ENCODE measurements around the gene C22orf39. TPM values are rescaled to one million over a fixed set of nuclear protein-coding genes. Genes with fewer than 3 reads are reported as not detected.

Gene C22orf39
- polyA plus RNA-seq, 1 donor, result 35.7 TPM

DNA sequence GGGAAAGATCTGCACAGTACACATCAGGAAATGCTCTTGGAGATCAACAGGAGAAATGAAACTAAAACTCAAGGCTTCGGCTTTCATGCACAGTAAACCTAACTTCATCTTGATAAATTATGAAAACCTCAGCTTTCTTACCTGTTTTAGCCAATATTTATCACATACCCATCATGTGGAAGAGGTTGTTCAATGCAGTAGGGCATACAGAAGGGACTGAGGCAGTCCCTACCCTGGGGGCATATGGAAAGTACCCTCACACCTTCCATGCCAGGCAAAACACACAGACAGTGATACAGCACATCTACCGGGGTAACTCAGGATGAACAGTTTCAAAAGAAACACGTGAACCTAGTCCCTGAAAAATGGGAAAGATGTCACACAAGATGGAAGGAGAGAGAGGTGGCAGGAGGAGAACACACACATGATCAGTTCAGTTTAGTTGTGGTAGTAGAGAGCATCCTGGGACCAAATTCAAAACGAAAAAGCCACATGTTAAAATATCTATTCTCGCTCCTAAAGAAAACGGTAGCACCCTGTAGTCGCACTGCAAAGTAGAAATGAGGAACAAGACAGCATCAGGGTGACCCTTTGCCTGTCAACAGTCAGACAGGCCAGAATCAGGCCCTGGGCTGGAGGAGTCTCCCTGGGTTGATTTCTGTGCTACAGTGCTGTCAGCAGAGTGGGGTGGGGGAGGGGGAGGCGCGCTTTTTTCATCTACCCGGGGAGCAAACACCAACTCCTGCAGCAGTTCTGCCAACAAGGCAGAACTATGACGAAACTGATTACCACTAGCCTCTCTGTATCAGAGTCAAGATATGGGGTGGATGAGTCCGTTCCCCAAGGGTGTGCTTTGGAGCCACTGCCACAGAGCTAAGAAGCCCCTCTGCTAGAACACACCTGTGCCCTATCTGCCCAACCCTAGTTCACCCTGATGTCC lies 17.3 kb downstream of the C22orf39 start:
- DNase-seq, result no peak

DNA sequence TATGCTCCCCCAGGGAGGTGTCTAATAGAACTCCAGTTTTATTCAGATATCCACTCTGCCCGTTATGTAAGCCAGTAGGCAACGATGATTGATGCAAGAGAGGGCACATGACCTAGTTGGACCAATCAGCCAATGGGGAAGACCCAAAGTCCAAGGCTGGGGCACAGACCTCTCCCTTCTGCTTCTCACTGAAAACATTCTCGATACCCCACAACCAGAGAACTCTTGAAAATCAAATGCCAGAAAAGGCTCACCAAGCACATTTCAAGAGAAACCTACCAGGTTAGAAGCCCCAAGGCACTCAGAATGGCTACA lies 23.4 kb downstream of the C22orf39 start:
- no peak for DNase-seq

DNA sequence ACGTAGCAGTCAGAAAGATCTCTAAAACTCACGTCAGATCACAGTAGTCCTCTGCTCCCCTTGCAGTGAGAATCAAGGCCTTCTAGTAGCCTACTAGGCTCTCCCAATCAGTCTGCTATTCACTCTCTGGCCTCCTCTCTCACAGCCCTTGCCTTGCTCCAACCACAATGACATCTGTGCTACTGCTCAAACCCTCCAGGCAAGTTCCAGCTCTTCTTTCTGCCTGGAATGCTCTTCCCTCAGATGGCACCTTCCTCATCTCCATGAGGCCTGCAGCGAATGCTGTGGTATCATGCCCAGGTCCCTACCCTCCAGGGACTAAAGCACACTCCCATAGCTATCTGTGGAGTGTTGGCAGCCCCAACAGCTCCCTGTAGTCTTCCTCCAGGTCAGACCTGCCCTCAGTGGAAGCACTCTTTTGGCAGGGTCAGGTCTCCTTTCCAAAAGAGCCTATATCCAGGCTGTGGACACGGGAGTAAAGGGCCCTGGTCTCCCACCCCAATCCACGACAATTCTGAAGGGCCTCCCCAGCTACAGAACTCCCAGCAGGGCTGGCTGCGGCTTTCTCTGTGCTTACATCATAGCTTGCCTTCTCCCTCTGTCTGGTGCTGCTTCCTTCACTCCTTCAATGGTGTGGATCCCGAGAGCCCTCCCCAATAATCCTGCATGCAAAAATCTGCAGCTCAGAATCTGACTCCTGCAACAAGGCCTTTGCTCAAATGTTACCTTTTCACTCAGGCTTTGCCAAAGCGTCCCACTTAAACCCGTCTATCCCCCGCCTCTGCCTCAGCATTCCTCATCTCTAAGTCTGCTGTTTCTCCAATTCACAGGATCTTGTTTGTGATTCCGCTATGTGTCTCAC lies 24.8 kb downstream of the C22orf39 start:
- no peak for DNase-seq

DNA sequence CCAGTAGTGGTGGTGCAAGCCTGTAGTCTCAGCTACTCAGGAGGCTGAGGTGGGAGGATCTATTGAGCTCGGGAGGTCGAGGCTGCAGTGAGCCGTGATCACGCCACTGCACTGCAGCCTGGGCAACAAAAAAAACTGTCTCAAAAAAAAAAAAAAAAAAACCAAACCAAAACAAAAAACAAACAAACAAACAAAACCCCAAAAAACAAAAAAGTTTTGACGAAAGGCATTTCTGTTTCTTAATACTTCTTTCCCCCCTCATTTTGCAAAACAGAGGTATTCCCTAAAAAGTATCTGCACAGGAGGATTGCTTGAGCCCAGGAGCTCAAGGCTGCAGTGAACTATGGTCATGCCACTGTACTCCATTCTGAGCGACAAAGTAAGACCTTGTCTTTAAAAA lies 27.2 kb downstream of the C22orf39 start:
- no peak for DNase-seq

DNA sequence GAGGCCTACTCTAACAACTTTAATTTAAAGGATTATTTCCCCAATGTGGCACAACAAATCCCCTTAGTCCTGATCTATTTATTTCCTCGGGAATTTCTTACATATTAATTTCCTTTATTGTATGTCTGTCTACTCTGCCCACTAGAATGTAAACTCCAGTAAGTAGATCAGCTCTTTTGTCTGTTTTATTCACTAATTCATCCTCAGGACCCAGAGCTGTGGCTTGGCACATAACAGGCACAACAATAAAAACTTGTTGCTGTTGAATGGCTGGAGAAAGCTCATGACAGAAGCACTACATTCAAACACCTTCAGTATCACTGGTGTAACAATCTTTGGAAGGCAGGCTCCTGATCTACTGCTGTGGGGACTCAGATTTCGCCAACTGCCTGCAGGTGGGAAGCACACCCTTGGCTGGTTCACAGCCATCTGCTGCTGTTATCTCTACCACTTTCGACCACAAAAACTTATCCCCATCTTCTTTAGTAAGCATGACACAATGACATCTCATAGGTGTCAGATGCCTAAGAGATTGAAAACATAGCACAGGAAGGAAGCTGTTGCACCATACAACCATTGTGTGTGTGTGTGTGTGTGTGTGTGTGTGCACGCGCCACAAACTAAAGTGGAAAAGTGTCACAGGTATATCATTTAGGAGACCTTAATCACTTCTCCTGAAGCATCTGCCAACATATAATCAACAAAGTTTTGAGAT lies 27.9 kb downstream of the C22orf39 start:
- DNase-seq, result no peak

DNA sequence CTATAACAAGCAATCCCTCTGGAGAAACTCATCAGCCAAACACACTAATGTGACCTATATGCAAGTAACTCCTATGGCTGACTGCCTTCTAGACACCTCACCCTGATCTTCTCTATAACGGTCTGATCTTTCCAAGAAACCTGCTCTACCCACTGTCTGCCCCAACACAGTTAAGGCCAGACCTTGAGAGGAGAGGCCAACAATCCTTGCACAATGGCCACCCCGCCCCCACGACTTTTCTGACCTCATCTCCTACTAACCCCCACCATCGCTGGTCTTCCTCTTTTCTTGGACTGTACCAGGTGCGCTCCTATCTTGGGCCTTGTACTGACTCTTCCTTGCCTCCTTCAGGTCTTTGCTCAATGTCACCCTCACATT lies 28.4 kb downstream of the C22orf39 start:
- no peak for DNase-seq

DNA sequence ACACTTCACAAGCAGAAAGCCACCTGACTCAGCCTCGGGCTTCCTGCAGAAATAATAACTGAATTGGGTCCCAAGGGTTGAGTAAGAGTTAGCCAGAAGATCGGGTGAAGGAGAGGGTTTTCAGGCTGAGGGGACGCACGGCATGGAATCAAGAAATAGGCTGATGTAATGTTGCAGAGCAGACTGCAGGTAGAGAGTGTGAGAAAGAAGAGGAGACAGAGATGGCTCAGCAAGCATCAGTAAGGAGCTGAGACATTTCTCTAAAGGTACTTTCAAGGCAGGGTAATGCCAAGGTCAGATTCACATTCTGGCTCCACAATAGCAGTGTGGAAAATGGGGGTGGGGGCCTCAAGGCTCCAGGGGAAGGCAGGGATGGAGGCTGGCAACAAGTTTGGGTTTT lies 34.6 kb downstream of the C22orf39 start:
- no peak for DNase-seq

DNA sequence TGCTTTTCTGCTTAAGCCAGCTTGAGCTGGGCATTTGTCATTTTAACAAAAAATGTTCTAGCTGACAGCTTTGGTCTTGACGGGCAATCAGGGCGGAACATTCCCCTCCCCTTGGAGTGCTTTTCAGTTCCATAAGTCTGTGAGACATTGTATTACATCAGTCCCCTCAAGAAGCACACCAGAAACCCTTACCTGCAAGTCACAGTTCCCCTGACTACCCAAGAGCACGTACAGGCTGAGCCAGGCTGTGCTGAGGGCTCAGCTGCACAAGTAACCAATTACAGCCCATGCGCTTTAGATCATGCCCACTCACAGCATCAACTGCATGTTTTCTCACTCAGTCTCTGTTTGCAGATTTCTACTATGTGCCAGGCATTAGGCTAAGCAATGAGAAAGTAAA lies 35.0 kb downstream of the C22orf39 start:
- DNase-seq, result no peak

DNA sequence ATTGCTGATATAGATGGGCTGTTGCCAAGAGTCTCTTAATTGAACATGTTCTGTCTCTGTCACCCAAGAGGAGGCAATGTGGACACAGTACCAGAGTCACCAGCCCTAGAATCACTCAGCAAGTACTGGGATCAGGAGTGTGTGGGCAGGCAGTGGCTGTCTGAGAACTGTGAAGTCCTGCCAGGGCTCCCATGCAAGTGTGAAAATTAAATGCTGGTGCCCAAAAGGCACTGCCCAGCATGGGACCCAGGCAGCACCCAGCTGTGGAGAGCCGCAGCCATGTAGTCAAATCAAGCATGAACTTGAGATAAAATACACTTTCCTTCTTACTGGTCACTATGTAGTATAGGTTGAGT lies 35.8 kb downstream of the C22orf39 start:
- no peak for DNase-seq

DNA sequence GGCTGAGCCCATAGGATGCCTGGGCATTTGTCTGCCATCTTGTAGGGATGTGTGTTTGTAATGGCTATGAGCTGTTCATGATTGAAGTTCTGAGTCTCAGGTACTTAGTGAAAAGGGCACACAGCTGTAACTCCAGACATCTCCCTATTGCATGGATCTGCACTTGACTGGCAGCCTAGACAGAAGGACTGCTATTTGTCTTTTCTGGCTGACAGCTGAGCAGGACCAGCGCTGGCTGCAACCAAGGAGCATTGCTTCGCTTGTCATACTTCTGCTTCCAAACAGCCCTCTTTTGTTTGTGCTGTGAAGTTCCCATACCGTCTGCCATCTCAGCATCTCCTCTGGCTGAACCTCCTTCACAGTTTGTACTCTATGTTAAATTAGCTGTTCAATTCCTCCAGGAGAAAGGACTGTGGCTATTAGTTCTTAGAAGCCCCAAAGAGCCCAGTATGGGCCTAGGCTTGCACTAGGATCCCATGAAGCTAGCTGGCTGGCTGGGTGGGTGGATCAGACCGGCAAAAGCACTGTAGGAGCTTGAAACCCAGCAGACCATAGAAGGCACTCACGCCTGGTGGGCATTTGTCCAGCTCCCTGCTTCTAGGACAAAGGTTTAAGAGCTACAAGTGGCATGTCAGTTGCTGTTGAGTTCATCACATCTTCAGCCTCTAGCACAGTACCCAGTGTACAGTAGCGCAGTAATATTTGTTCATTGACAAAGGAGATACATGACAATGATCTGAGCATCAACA lies 36.4 kb downstream of the C22orf39 start:
- DNase-seq, result no peak

DNA sequence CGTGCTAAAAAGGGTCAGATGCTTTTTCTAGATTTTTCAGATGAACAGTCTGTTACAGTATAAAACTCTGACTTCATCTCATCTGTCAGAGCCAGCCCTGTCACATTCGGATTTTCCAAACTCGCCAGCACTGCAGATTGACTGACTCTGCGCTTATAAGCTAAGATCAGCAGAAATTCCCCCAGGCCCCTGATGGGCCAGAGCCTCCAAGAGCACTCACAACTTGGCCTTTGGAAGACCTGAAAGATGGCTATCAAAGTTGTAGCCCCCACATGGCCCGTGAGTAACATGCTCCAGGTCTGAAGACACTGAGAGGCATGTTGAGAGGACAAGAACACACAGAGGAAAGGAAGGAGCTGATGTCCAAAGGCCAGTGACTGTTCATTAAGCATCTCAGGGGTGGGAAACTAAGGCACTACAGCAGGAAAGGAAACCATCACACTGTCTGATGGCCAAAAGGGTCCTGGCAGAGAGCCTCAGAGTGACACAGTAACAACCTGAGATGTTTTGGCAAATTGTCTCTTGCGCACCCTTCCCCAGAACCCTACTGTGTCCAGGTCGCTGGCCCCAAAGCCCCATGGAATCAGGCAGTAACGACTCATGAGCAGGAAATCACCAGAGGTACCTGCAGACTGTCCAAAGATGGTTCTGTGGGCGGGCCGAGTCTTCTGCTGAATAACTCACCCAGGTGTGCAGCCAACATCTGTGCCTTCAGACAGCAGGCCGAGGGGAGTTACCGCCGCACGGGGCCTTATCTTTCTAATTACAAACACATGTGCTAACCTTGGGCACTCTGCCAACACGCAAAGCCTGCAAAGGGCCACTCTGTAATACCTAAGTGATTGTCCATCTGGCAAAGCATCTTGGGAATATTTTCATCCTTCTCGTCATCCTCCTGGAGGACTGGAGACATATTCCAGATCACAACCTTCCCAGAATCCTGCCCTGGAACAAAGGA lies 39.6 kb downstream of the C22orf39 start:
- no peak for DNase-seq

DNA sequence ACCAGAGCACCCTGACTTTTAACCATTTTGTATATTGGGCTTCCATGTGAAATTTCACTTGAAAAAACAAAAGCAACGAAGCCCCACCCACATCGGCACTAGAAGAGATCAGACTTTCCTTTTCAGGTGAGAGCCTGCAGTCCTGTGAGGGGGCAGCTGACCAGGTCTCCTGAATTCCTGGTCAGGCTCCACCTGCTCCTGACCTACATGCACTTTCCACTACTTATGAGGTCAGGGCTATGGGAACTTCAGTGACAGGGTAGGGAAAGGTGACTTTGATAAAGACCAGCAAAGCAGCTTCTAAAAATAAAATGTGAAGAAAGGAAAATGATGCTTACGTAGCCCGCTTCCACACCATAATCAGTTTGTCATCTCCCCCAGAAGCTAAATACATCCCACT lies 40.7 kb downstream of the C22orf39 start:
- no peak for DNase-seq

DNA sequence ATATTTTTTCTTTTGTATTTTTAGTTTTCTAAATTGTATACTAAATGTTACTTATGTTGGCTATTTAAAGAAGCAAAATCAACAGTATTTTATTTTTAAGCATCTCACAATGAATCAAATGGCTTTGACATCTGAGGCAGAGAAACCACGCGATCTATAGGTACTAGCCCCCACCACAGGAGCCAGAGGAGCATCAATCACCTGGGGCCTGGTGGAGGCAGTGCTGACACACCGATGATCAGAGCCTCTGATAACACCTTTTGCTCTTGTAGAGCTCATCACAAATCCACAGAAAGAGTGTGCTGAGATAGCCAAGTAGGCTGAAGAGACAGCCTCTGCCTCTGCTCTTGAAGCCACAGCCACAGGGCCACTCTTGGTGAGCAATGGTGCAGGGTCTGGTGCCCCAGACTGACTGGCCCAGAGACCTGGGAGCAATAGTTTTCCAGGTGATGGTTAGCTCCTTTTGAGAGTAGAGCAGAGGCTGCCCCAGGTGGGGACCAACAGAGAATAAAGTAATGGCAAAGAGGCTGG lies 41.2 kb downstream of the C22orf39 start:
- DNase-seq, result no peak

DNA sequence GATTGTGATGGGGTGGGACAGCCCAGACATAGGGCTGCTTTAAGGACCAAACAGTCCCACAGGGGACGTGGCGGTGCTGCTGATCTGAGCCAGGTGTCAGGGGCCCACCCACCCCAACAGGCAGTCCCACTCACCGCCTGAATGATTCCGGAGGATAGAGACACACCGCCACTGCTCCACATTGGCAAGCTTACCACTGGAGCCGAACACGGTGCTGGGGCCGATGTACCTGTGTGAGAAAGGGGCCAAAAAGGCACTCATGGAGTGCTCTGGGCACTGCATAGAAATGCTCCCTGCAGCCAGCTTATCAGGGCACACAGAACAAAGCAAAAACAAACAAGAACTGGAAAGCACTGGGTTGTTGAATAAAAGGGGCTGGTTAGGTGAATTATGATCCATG lies 41.9 kb downstream of the C22orf39 start:
- no peak for DNase-seq

DNA sequence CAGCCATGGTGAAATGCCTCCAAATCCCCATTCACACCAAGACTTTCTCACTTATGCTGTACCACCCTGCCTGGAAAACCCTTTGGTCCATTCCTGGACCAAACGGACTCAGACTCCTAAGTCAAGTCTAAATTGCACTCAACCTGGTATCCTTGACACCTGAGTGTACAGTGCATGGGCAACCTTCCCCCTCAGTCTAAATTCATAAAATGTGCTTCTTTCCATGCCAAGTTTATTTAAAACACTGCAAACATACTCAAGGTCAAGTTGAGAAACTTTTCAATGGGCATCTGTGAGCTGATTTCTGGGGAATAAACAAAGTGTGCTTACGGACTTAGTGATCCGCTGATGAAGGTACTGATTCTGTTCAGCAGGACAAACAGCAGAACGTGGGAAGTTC lies 42.4 kb downstream of the C22orf39 start:
- no peak for DNase-seq

DNA sequence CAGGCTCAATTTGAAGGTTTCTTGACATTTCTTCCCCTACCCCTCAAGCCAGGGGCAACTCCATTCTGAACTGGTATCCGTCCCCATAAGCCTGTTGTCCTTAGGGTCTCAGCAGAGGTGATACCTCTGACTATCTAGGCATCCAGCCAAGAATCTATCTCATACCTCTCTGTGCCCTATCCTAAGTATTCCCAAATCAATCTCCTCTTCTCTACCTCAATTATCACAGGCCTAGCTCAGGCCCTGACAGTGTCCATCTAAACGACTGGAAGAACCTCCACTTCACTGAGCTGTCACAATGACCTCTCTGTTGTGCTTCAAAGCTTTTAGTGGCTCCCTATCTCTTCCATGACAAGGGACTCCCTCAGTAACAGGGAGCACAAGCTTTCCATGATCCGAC lies 42.8 kb downstream of the C22orf39 start:
- DNase-seq, result no peak

DNA sequence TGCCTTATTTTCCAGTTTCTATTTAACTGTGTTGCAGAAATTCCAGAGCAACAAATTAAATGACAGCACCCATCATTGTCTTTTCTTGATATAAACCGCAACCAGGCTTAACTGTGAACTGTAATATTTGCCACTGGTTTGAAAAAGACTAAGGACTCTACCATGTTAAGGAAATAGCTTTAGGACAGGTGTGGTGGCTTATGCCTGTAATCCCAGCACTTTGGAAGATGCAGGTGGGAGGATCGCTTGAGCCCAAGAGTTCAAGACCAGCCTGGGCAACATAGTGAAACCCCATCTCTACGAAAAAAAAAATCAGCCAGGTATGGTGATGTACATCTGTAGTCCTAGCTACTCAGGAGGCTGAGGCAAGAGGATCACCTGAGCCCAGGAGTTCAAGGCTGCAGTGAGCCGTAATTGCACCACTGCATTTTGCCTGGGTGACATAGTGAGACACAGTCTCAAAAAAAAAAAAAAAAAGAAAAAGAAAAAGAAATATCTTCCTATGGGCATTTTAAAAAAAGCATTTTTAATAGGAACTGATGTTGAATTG lies 44.8 kb downstream of the C22orf39 start:
- no peak for DNase-seq

DNA sequence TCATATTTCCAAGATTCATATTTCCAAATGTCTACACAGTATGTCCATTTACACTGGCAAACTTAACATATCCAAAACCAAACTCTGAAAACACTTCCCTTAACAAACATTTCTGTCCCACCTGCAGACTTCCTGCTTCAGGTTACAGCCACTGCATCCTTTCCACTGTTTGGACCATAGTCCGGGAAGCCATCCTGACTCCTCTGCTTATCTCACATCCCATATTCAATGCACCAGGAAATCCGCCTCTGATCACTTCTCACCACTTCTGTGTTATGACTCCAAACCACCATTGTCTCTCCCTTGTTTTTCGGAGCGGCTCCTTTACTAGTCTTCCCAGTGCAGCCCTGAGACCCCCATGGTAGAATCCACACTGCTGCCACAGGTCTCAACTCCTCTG lies 46.0 kb downstream of the C22orf39 start:
- DNase-seq, result no peak

DNA sequence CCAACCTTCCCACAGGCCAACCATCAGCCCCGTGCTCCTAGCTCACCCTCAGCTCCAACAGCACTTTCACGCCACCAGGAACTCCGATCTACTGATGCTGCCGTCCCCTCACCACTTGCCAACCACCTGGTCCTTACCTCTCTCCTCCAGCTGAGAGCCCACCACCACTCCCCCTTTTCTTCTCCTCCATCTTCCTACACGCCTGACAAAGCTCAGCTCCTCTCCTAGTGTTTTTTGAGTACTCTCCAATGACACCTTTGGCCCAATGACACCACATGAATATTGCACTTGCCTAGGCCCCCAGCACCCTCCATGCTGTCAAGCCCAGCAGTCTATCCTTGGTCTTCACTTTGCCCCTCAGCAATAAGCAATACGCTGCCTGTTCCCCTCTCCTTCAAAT lies 46.6 kb downstream of the C22orf39 start:
- no peak for DNase-seq

DNA sequence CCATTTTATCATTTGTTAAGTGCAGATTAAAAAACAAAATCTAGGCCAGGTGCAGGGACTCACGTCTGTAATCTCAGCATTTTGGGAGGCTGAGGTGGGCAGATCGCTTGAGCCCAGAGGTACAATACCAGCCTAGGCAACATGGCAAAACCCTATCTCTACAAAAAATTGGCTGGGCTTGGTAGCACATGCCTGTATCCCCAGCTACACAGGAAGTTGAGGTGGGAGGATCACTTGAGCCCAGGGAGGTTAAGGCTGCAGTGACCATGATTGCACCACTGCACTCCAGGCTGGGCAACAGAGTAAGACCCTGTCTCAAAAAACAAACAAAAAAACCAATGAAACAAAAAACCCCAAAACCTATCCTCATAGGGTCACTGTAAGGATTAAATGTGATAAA lies 48.9 kb downstream of the C22orf39 start:
- no peak for DNase-seq

DNA sequence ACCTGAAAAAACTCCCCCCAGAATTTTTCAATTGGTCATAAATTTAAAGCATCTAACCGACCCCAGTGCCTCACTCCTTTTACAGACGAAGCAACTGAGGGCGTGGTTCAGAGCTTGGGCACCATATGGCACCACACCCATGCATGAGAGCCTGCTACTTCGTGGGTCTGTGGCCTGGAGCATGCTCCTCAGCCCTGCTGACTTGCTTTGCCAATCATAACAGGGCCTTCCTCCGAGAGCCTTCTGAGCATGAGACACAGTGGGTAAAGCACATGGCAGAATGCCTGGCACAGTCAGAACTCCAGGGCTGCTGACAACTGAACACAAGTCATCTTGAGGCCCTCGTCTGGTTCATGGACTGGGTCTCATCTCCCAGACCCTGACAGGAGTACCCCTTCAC lies 49.3 kb downstream of the C22orf39 start:
- no peak for DNase-seq
